NCI-H2029 treated with DMSO at 0.1 percent for 48 hours (cell line): ENCODE data around the gene NFIL3.
"Not testable (repeated sequence)": the region's sequence is repeated elsewhere in the genome, so short reads cannot be mapped to it uniquely, and the experiment has no call there.

Experiments
- DNase-seq: peaks from one replicate; lab custom pipeline; 2025; lab: John Stamatoyannopoulos, UW

NFIL3 gene

GRCh38 chr9:91395106-91395552 is 28.5 kb downstream of the NFIL3 start:
- DNase-seq = no peak

GRCh38 chr9:91393826-91394225 is 29.8 kb downstream of the NFIL3 start:
- no peak for DNase-seq

GRCh38 chr9:91392435-91392834 is 31.2 kb downstream of the NFIL3 start:
- DNase-seq = no peak

GRCh38 chr9:91391818-91392217 is 31.8 kb downstream of the NFIL3 start:
- DNase-seq = peak; percentile 8

GRCh38 chr9:91391412-91391811 is 32.2 kb downstream of the NFIL3 start:
- DNase-seq = no peak

GRCh38 chr9:91389686-91390085 is 33.9 kb downstream of the NFIL3 start:
- not testable (repeated sequence) for DNase-seq

- no peak for DNase-seq
Observed at GRCh38 chr9:91386765-91387164, 36.9 kb downstream of the NFIL3 start.

GRCh38 chr9:91384954-91385353 is 38.7 kb downstream of the NFIL3 start:
- DNase-seq = no peak

GRCh38 chr9:91383577-91383976 is 40.1 kb downstream of the NFIL3 start:
- DNase-seq = no peak

GRCh38 chr9:91382298-91382697 is 41.3 kb downstream of the NFIL3 start:
- DNase-seq = no peak

- no peak for DNase-seq
Observed at GRCh38 chr9:91379426-91379825, 44.2 kb downstream of the NFIL3 start.

- no peak for DNase-seq
Observed at GRCh38 chr9:91378695-91379127, 44.9 kb downstream of the NFIL3 start.

GRCh38 chr9:91378054-91378453 is 45.6 kb downstream of the NFIL3 start:
- DNase-seq = not testable (repeated sequence)

GRCh38 chr9:91376239-91376638 is 47.4 kb downstream of the NFIL3 start:
- DNase-seq = no peak

- DNase-seq = no peak
Observed at GRCh38 chr9:91374939-91375338, 48.7 kb downstream of the NFIL3 start.

- DNase-seq = no peak
Observed at GRCh38 chr9:91371894-91372293, 51.7 kb downstream of the NFIL3 start.

- DNase-seq = not testable (repeated sequence)
Observed at GRCh38 chr9:91370006-91370405, 53.6 kb downstream of the NFIL3 start.

- no peak for DNase-seq
Observed at GRCh38 chr9:91364702-91365101, 58.9 kb downstream of the NFIL3 start.

- no peak for DNase-seq
Observed at GRCh38 chr9:91364005-91364404, 59.6 kb downstream of the NFIL3 start.

- no peak for DNase-seq
Observed at GRCh38 chr9:91362051-91362611, 61.5 kb downstream of the NFIL3 start.

GRCh38 chr9:91361291-91362050 is 62.2 kb downstream of the NFIL3 start, which contains the start of gene AUH:
AUH (minus strand) TSS chr9:91361918; CDS start chr9:91361889, 29 bp downstream.
- peak; percentile 10 for DNase-seq

- no peak for DNase-seq
Observed at GRCh38 chr9:91360551-91361290, 62.9 kb downstream of the NFIL3 start.
